B cell (primary cell): ENCODE measurements around the gene PRDM10. TPM values are rescaled to one million over a fixed set of nuclear protein-coding genes. Genes with fewer than 3 reads are reported as not detected.

Experiments
- ATAC-seq: fragments of 200-7000 bp; cut with Tn5 transposase; one replicate; pipeline ENCODE4 v1.10.0; 2021; ENCODE audit warnings: low read depth, mild to moderate bottlenecking, moderate number of reproducible peaks, moderate library complexity
- CTCF ChIA-PET: fragments of 350-600 bp; sonication (Branson Sonifier 250); formaldehyde crosslinking; loops from one replicate; lab custom pipeline; 2021; ENCODE audit warnings: antibody characterized with exemption, inconsistent platforms; lab: Charles Lee
- POLR2A ChIA-PET: fragments of 350-600 bp; sonication (Branson Sonifier 250); formaldehyde crosslinking; loops from one replicate; lab custom pipeline; 2021; ENCODE audit warnings: antibody characterized with exemption; lab: Charles Lee
- DNase-seq: peaks from one replicate; pipeline ENCODE4 v3.0.0; 2013
- H2AFZ ChIP-seq: 2 replicates; pipeline ENCODE4 v1.6.1; 2012; ENCODE audit warnings: mild to moderate bottlenecking, low read depth, low read length; ENCODE audit not compliant: insufficient read depth, poor library complexity, severe bottlenecking
- H3K27ac ChIP-seq, 2 donors: 1 replicate in 1 of 2; 2 replicates in 1 of 2; pipeline ENCODE4 v1.5.1; 2012 to 2013; ENCODE audit warnings: low read length in 2 of 2, mild to moderate bottlenecking in 2 of 2, moderate library complexity in 1 of 2
- H3K27me3 ChIP-seq, 4 experiments: fragments of 200-600 bp in 1 of 4; sonication (generic) in 1 of 4; replicated peaks in 1 of 4; 1 replicate in 2 of 4; 2 replicates in 2 of 4; pipeline versions ENCODE4 v1.6.1 to v1.7.0; 2013 to 2016; ENCODE audit warnings: low read length in 3 of 4, mild to moderate bottlenecking in 2 of 4, mixed read lengths in 1 of 4, moderate library complexity in 1 of 4; ENCODE audit not compliant: insufficient read depth in 4 of 4, control insufficient read depth in 3 of 4; ENCODE audit errors: control extremely low read depth in 1 of 4
- H3K36me3 ChIP-seq, 2 experiments: replicated peaks in 1 of 2; 1 replicate in 1 of 2; 2 replicates in 1 of 2; pipeline versions ENCODE4 v1.6.1 to v1.7.1; 2013; ENCODE audit warnings: low read length in 1 of 2; ENCODE audit not compliant: insufficient read depth in 2 of 2, control insufficient read depth in 1 of 2; ENCODE audit errors: control extremely low read depth in 1 of 2, extremely low read depth in 1 of 2
- H3K4me1 ChIP-seq, 2 donors: fragments of 200-600 bp in 1 of 2; sonication (generic) in 1 of 2; 1 replicate in 1 of 2; 2 replicates in 1 of 2; pipeline versions ENCODE4 v1.5.1 to v1.6.1; 2013 to 2017; ENCODE audit warnings: low read length in 2 of 2; ENCODE audit not compliant: control insufficient read depth in 2 of 2, insufficient read depth in 2 of 2
- H3K4me2 ChIP-seq: replicated peaks from 2 replicates; pipeline ENCODE3; 2012; ENCODE audit warnings: mild to moderate bottlenecking, low read depth, low read length; ENCODE audit not compliant: poor library complexity, severe bottlenecking
- H3K4me3 ChIP-seq, 5 experiments: fragments of 200-600 bp in 1 of 5; sonication (generic) in 1 of 5; 1 replicate in 3 of 5; 2 replicates in 2 of 5; pipeline versions ENCODE4 v1.5.1 to v1.7.0; 2011 to 2016; ENCODE audit warnings: low read length in 4 of 5, mild to moderate bottlenecking in 4 of 5, low read depth in 2 of 5, control low read depth in 1 of 5, moderate library complexity in 1 of 5; ENCODE audit not compliant: insufficient read depth in 1 of 5; ENCODE audit errors: control extremely low read depth in 1 of 5, extremely low read depth in 1 of 5
- H3K79me2 ChIP-seq: fragments of 200-600 bp; sonication (generic); one replicate; pipeline ENCODE4 v1.6.0; 2016; ENCODE audit warnings: low read length; ENCODE audit not compliant: control insufficient read depth, insufficient read depth
- H3K9ac ChIP-seq: fragments of 200-600 bp; sonication (generic); 2 replicates; pipeline ENCODE4 v1.6.1; 2017; ENCODE audit warnings: mild to moderate bottlenecking, low read length, moderate library complexity
- H3K9me3 ChIP-seq, 3 donors: one replicate each; pipeline versions ENCODE4 v1.6.1 to v1.7.1; 2013; ENCODE audit warnings: low read length in 2 of 3; ENCODE audit not compliant: control insufficient read depth in 2 of 3, insufficient read depth in 1 of 3; ENCODE audit errors: control extremely low read depth in 1 of 3
- H4K20me1 ChIP-seq: 2 replicates; pipeline ENCODE4 v1.6.0; 2012; ENCODE audit warnings: mild to moderate bottlenecking, low read length; ENCODE audit not compliant: insufficient read depth, control insufficient read depth, poor library complexity, severe bottlenecking
- H3K27ac Mint-ChIP-seq: one replicate; pipeline ENCODE4 v1.8.0; 2021; ENCODE audit warnings: mixed read lengths
- H3K27me3 Mint-ChIP-seq: one replicate; pipeline ENCODE4 v1.8.0; 2021; ENCODE audit warnings: mixed read lengths
- H3K4me1 Mint-ChIP-seq: one replicate; pipeline ENCODE4 v1.8.0; 2021; ENCODE audit warnings: mixed read lengths
- H3K4me3 Mint-ChIP-seq: one replicate; pipeline ENCODE4 v1.8.0; 2021; ENCODE audit warnings: mixed read lengths
- H3K9me3 Mint-ChIP-seq: one replicate; pipeline ENCODE4 v1.8.0; 2022; ENCODE audit warnings: mixed read lengths; ENCODE audit not compliant: insufficient read depth
- EZH2 ChIP-seq: IDR thresholded peaks from 2 replicates; pipeline ENCODE4 v1.6.1; 2012; ENCODE audit warnings: borderline replicate concordance, low read depth, mild to moderate bottlenecking, moderate library complexity, low read length; ENCODE audit not compliant: insufficient read depth, poor library complexity, severe bottlenecking
- WGBS: methylation state at CpG from one replicate; pipeline ENCODE4 v1.1.5; 2013; ENCODE audit warnings: missing lambda C conversion rate; ENCODE audit not compliant: insufficient coverage; 5-methylcytosine and 5-hydroxymethylcytosine counted together
- intact Hi-C: fragments of 100-400 bp; cut with micrococcal nuclease; formaldehyde crosslinking; loops from one replicate; pipeline ENCODE4 v1.10.0; 2022
- polyA plus RNA-seq: library from polyadenylated mRNA; depleted of rRNA; stranded (reverse); fragments of >200 nt; gene quantifications from 2 replicates; pipeline ENCODE4 v1.2.3, GENCODE V29; 2012
- total RNA-seq, 2 donors: library from RNA; stranded (reverse); fragments of 120-200 nt in 1 of 2; gene quantifications; 1 replicate in 1 of 2; 2 replicates in 1 of 2; pipeline versions ENCODE4 v1.2.3 to v1.2.4, GENCODE V29; 2013 to 2022
- TF ChIP-seq, protein P1 (sequence below): fragments of 200-600 bp; IDR thresholded peaks from one replicate; pipeline ENCODE4 v1.8.0; 2022; ENCODE audit warnings: antibody characterized with exemption, mild to moderate bottlenecking

The PRDM10 gene
- total and polyA plus RNA-seq, 2 donors (not counting 1 experiment from before 2014, with no cell fraction given): 4.5 to 17.5 TPM

DNA sequence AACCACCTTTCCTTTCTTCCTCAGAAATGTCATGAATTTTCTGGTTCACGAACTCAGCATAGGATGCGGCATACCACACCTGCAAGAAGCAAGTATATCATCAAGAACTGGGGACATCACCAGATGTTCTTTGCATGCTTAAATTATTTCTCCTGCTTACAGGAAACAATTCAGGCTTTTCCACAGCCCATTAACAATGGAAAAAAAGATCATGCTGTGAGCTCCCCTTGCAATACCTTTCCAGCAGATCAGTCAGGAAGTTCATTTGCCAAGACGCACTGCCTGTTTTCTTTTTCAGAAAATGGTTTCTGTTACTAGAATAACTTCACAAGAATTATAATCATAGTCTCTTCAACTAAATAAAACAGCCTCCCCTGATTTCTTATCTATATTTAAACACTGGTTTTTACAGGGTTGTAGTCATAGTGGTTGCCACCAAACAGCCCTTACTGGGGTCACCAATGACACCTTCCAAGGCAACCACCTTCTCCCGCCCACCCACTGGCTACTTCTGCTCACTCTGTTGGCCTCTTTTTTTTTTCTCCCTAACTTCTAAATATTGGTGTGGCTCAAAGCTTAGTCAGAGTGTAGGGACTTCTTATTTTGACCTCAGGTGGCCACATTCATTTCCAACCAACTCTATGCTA is 64.9 kb downstream of the PRDM10 start:
- no peak overlapping the region for H3K4me3 Mint-ChIP-seq
- H3K27ac Mint-ChIP-seq: no peak overlapping the region
- no peaks in the 10 kb centered on the region for H3K4me1 ChIP-seq
- H3K9me3 ChIP-seq: no peaks in the 10 kb centered on the region
- ATAC-seq (no peak), DNase-seq (no peak)
- no peaks in the 10 kb centered on the region for H3K27me3 ChIP-seq
- no peak overlapping the region for H3K4me2 ChIP-seq
- no peaks in the 10 kb centered on the region for H3K9me3 Mint-ChIP-seq
- H4K20me1 ChIP-seq: no peaks in the 10 kb centered on the region
- CTCF ChIA-PET: no interaction called here
- H3K27me3 Mint-ChIP-seq: no peaks in the 10 kb centered on the region
- no peak overlapping the region for H3K27ac ChIP-seq
- H3K9ac ChIP-seq: no peak overlapping the region
- intact Hi-C loops: no loop called here
- no peak overlapping the region for H2AFZ ChIP-seq
- H3K36me3 ChIP-seq: peaks cover 0 to 5% of the 10 kb centered on the region in 2 experiments
- POLR2A ChIA-PET: no interaction called here
- no peaks in the 10 kb centered on the region for H3K4me1 Mint-ChIP-seq
- TF ChIP-seq, protein P1, sequence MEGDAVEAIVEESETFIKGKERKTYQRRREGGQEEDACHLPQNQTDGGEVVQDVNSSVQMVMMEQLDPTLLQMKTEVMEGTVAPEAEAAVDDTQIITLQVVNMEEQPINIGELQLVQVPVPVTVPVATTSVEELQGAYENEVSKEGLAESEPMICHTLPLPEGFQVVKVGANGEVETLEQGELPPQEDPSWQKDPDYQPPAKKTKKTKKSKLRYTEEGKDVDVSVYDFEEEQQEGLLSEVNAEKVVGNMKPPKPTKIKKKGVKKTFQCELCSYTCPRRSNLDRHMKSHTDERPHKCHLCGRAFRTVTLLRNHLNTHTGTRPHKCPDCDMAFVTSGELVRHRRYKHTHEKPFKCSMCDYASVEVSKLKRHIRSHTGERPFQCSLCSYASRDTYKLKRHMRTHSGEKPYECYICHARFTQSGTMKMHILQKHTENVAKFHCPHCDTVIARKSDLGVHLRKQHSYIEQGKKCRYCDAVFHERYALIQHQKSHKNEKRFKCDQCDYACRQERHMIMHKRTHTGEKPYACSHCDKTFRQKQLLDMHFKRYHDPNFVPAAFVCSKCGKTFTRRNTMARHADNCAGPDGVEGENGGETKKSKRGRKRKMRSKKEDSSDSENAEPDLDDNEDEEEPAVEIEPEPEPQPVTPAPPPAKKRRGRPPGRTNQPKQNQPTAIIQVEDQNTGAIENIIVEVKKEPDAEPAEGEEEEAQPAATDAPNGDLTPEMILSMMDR: no peak
- no peak for TF ChIP-seq EZH2
- no peaks in the 10 kb centered on the region for H3K79me2 ChIP-seq
- 100% methylated on average over 2 of the region's 4 CpGs for WGBS
- H3K4me3 ChIP-seq: no peak overlapping the region

DNA sequence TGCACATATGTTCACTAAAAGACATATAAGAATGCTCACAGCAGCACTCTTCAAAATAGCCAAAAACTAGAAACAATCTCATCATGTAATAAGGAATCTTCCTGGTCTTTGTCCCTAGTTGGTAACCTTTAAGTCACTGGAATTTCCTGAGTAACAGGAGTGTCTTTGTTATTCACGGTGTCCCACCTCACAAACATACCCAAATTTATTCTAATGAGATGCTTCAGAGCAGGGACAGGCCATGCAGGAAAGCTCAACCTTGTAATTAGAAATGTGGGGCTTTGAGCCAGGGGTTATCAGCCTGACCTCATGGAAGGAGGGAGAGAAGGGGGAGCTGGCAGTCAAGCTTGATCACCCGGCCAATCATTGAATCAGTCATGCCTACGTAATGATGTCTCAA is 66.9 kb downstream of the PRDM10 start:
- no peaks in the 10 kb centered on the region for H3K9me3 ChIP-seq
- Mint-ChIP-seq H3K4me1 (no peaks in the 10 kb centered on the region), H3K27ac (no peak overlapping the region), H3K27me3 (no peaks in the 10 kb centered on the region), H3K4me3 (no peak overlapping the region), H3K9me3 (no peaks in the 10 kb centered on the region)
- DNase-seq (no peak), ATAC-seq (no peak)
- intact Hi-C loops: no loop called here
- ChIA-PET POLR2A (no interaction called here), CTCF (interaction anchor here (0.9 to 1.6 kb wide), 3 partner anchors 10 to 196 kb away, joined by 3 to 5 read pairs (median 4); no protein-coding TSS in a partner anchor)
- no peak overlapping the region for H3K9ac ChIP-seq
- H3K79me2 ChIP-seq: no peaks in the 10 kb centered on the region
- H3K27ac ChIP-seq: no peak overlapping the region
- no peaks in the 10 kb centered on the region for H3K27me3 ChIP-seq
- H3K4me3 ChIP-seq: no peak overlapping the region
- TF ChIP-seq, protein P1: no peak
- peaks cover 0 to under 1% of the 10 kb centered on the region in 2 experiments for H3K36me3 ChIP-seq
- no CpG with 5 or more reads among the region's 3 CpGs for WGBS
- no peaks in the 10 kb centered on the region for H4K20me1 ChIP-seq
- H3K4me1 ChIP-seq: no peaks in the 10 kb centered on the region
- no peak overlapping the region for H2AFZ ChIP-seq
- H3K4me2 ChIP-seq: no peak overlapping the region
